ENCODE measurements around the gene GPX6. TPM values are rescaled to one million over a fixed set of nuclear protein-coding genes. Genes with fewer than 3 reads are reported as not detected.

Gene GPX6
- total and polyA plus RNA-seq, 2 of the 13 experiments (the other 11 are each of a cell fraction or from before 2014, with no cell fraction given): not detected

DNA sequence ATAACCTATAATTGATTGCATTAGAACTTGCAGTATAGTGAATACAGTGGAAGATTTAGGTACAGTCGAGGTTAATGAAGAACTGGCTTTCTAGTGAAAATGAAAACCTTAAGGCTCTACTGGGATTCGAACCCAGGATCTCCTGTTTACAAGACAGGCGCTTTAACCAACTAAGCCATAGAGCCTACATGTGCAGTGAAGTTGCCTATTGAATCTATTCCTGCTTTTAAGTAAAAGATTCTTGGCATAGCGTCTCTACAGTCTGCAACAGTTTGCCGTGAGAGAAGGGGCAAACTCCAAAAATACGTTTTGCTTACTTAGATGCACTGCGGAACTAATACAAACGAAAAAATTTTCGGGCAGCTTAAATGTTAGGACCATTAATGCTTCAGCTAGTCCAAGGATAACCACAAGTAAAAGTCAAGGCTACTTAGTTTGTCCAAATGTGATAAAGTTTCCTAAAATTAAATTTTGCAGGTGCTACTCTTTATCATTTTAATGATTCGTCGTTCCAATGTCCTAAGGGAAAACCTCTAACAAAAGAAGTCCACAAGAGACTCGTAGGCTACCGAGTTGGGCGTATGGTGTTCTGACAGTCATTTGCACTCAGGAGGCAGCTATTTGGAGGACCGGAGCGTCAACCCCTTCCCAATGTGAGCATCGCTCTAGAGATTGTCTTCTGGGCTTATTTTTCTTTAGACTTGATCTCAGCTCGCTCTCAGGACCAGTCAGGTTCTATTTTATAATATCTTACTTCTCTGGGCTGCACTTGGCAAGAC, 41.0 kb downstream of the GPX6 start (continued):
- TF ChIP-seq, protein P1, sequence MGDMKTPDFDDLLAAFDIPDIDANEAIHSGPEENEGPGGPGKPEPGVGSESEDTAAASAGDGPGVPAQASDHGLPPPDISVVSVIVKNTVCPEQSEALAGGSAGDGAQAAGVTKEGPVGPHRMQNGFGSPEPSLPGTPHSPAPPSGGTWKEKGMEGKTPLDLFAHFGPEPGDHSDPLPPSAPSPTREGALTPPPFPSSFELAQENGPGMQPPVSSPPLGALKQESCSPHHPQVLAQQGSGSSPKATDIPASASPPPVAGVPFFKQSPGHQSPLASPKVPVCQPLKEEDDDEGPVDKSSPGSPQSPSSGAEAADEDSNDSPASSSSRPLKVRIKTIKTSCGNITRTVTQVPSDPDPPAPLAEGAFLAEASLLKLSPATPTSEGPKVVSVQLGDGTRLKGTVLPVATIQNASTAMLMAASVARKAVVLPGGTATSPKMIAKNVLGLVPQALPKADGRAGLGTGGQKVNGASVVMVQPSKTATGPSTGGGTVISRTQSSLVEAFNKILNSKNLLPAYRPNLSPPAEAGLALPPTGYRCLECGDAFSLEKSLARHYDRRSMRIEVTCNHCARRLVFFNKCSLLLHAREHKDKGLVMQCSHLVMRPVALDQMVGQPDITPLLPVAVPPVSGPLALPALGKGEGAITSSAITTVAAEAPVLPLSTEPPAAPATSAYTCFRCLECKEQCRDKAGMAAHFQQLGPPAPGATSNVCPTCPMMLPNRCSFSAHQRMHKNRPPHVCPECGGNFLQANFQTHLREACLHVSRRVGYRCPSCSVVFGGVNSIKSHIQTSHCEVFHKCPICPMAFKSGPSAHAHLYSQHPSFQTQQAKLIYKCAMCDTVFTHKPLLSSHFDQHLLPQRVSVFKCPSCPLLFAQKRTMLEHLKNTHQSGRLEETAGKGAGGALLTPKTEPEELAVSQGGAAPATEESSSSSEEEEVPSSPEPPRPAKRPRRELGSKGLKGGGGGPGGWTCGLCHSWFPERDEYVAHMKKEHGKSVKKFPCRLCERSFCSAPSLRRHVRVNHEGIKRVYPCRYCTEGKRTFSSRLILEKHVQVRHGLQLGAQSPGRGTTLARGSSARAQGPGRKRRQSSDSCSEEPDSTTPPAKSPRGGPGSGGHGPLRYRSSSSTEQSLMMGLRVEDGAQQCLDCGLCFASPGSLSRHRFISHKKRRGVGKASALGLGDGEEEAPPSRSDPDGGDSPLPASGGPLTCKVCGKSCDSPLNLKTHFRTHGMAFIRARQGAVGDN (CRISPR knock-in tag; IDR thresholded peaks at IDR 0.05): no peak
- TF ChIP-seq ZNF441 (CRISPR knock-in tag; IDR thresholded peaks at IDR 0.05; ENCODE audit: borderline replicate concordance) (no peak), PHF8 (CRISPR knock-in tag; IDR thresholded peaks at IDR 0.05) (no peak), ZNF883 (CRISPR knock-in tag; IDR thresholded peaks at IDR 0.05; ENCODE audit: not compliant biosample characterization) (no peak), ZNF264 (CRISPR knock-in tag; IDR thresholded peaks at IDR 0.05) (peak; percentile 64; the same call in 1 of the 2 replicates), RFX1 (IDR thresholded peaks at IDR 0.05) (no peak), ZNF20 (CRISPR knock-in tag; IDR thresholded peaks at IDR 0.05) (no peak), ZNF3 (CRISPR knock-in tag; IDR thresholded peaks at IDR 0.05) (no peak), ZSCAN31 (CRISPR knock-in tag; IDR thresholded peaks at IDR 0.05; ENCODE audit: low read depth) (peak; percentile 54; the same call in 1 of the 2 replicates), SPEN (CRISPR knock-in tag; IDR thresholded peaks at IDR 0.05; ENCODE audit: low read depth) (no peak), NR2F6 (IDR thresholded peaks at IDR 0.05) (no peak), NR2F6 (CRISPR knock-in tag; IDR thresholded peaks at IDR 0.05) (peak; percentile 14; the same call in 1 of the 2 replicates), ZNF24 (IDR thresholded peaks at IDR 0.05) (peak; percentile 98), ATF7 (IDR thresholded peaks at IDR 0.05) (no peak), ATF7 (CRISPR knock-in tag; IDR thresholded peaks at IDR 0.05) (no peak), ZNF160 (CRISPR knock-in tag; IDR thresholded peaks at IDR 0.05) (no peak), ZNF335 (CRISPR knock-in tag; IDR thresholded peaks at IDR 0.05) (peak; percentile 67; the same call in 1 of the 2 replicates), REXO4 (CRISPR knock-in tag; IDR thresholded peaks at IDR 0.05; ENCODE audit: borderline replicate concordance) (no peak), THAP11 (CRISPR knock-in tag; IDR thresholded peaks at IDR 0.05) (peak; percentile 55), HDAC6 (IDR thresholded peaks at IDR 0.05; ENCODE audit: low read depth, low read length) (no peak)
- TF ChIP-seq, protein P2, sequence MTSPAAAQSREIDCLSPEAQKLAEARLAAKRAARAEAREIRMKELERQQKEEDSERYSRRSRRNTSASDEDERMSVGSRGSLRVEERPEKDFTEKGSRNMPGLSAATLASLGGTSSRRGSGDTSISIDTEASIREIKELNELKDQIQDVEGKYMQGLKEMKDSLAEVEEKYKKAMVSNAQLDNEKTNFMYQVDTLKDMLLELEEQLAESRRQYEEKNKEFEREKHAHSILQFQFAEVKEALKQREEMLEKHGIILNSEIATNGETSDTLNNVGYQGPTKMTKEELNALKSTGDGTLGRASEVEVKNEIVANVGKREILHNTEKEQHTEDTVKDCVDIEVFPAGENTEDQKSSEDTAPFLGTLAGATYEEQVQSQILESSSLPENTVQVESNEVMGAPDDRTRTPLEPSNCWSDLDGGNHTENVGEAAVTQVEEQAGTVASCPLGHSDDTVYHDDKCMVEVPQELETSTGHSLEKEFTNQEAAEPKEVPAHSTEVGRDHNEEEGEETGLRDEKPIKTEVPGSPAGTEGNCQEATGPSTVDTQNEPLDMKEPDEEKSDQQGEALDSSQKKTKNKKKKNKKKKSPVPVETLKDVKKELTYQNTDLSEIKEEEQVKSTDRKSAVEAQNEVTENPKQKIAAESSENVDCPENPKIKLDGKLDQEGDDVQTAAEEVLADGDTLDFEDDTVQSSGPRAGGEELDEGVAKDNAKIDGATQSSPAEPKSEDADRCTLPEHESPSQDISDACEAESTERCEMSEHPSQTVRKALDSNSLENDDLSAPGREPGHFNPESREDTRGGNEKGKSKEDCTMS (CRISPR knock-in tag; conservative IDR thresholded peaks at IDR 0.05): no peak
- TF ChIP-seq, protein P3, sequence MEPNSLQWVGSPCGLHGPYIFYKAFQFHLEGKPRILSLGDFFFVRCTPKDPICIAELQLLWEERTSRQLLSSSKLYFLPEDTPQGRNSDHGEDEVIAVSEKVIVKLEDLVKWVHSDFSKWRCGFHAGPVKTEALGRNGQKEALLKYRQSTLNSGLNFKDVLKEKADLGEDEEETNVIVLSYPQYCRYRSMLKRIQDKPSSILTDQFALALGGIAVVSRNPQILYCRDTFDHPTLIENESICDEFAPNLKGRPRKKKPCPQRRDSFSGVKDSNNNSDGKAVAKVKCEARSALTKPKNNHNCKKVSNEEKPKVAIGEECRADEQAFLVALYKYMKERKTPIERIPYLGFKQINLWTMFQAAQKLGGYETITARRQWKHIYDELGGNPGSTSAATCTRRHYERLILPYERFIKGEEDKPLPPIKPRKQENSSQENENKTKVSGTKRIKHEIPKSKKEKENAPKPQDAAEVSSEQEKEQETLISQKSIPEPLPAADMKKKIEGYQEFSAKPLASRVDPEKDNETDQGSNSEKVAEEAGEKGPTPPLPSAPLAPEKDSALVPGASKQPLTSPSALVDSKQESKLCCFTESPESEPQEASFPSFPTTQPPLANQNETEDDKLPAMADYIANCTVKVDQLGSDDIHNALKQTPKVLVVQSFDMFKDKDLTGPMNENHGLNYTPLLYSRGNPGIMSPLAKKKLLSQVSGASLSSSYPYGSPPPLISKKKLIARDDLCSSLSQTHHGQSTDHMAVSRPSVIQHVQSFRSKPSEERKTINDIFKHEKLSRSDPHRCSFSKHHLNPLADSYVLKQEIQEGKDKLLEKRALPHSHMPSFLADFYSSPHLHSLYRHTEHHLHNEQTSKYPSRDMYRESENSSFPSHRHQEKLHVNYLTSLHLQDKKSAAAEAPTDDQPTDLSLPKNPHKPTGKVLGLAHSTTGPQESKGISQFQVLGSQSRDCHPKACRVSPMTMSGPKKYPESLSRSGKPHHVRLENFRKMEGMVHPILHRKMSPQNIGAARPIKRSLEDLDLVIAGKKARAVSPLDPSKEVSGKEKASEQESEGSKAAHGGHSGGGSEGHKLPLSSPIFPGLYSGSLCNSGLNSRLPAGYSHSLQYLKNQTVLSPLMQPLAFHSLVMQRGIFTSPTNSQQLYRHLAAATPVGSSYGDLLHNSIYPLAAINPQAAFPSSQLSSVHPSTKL (CRISPR knock-in tag; IDR thresholded peaks at IDR 0.05): peak; percentile 82
